Measurements from ENCODE around the gene SEC14L5. TPM values are rescaled to one million over a fixed set of nuclear protein-coding genes. Genes with fewer than 3 reads are reported as not detected.

SEC14L5 gene
- total RNA-seq, 4 donors from 2014 or later: 0.83 to 1.8 (median 1.1) TPM

DNA sequence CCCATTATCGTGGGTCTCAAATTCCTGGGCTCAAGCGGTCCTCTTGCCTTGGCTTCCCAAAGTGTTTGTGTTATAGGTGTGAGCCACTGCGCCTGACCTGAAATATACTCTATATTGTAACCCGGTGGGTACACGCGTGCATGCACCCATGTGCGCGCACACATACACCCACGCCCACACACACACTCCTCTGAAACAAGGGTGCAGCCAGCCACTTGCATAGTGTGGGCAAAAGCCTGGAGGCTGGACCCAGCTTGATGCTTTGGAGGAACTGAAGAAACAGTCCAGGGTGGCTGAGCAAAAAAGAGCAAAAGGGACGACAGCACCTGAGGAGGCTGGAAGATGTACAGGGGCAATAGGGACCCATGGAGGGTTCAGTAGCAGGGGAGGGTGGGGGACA is 45.7 kb downstream of the SEC14L5 start:
- 90% methylated on average over 10 of the region's 10 CpGs for WGBS
- H3K4me1 ChIP-seq: no peaks in the 10 kb centered on the region
- H3K27me3 ChIP-seq: peaks cover 0 to 12% (median 0%) of the 10 kb centered on the region in 4 donors
- H3K4me3 ChIP-seq: no peak overlapping the region
- DNase-seq (ENCODE audit: extremely low spot score): no peak
- intact Hi-C loops (cut with DNase I): no loop called here
- H3K27ac ChIP-seq (replicated peaks in 1 of 4): no peak overlapping the region
- no peaks in the 10 kb centered on the region for H3K9me3 ChIP-seq
- TF ChIP-seq, protein P1, sequence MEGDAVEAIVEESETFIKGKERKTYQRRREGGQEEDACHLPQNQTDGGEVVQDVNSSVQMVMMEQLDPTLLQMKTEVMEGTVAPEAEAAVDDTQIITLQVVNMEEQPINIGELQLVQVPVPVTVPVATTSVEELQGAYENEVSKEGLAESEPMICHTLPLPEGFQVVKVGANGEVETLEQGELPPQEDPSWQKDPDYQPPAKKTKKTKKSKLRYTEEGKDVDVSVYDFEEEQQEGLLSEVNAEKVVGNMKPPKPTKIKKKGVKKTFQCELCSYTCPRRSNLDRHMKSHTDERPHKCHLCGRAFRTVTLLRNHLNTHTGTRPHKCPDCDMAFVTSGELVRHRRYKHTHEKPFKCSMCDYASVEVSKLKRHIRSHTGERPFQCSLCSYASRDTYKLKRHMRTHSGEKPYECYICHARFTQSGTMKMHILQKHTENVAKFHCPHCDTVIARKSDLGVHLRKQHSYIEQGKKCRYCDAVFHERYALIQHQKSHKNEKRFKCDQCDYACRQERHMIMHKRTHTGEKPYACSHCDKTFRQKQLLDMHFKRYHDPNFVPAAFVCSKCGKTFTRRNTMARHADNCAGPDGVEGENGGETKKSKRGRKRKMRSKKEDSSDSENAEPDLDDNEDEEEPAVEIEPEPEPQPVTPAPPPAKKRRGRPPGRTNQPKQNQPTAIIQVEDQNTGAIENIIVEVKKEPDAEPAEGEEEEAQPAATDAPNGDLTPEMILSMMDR (IDR thresholded peaks at IDR 0.05): no peak
- TF ChIP-seq EP300 (IDR thresholded peaks at IDR 0.05) (no peak), POLR2A (IDR thresholded peaks at IDR 0.05; ENCODE audit: low read depth) (no peak), POLR2AphosphoS5 (IDR thresholded peaks at IDR 0.05) (no peak)
- peaks cover 0 to 5% (median 0%) of the 10 kb centered on the region in 4 donors for H3K36me3 ChIP-seq

DNA sequence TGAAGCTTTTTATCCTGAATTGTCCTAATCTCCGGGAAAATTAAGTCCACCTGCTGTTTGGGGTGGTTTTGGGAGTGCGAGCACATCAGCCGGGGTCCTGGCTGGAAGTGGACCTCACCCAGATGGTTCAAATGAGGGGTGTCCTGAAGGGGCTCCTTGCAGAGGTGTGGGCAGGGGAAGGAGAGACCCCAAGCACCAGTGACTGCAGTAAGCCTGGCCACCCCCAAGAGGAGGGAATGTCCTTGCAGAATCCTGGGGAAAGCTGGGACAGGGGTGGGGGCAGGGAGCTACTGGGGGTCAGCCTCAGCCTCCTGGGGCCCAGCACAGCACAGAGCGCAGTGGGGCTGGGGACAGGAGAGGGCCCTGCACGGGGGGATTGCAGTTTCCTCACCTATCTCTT is 46.2 kb downstream of the SEC14L5 start:
- Histone ChIP-seq H3K27me3 (peaks cover 0 to 12% (median 0%) of the 10 kb centered on the region in 4 donors), H3K4me1 (no peaks in the 10 kb centered on the region), H3K36me3 (peaks cover 0 to 9% (median 0%) of the 10 kb centered on the region in 4 donors), H3K4me3 (no peak overlapping the region), H3K27ac (replicated peaks in 1 of 4) (no peak overlapping the region), H3K9me3 (no peaks in the 10 kb centered on the region)
- intact Hi-C loops (cut with DNase I): no loop called here
- TF ChIP-seq, protein P1 (IDR thresholded peaks at IDR 0.05): no peak
- TF ChIP-seq POLR2A (IDR thresholded peaks at IDR 0.05; ENCODE audit: low read depth) (no peak), POLR2AphosphoS5 (IDR thresholded peaks at IDR 0.05) (no peak), EP300 (IDR thresholded peaks at IDR 0.05) (no peak)
- DNase-seq (ENCODE audit: extremely low spot score): no peak
- 59% methylated on average over 5 of the region's 5 CpGs for WGBS

DNA sequence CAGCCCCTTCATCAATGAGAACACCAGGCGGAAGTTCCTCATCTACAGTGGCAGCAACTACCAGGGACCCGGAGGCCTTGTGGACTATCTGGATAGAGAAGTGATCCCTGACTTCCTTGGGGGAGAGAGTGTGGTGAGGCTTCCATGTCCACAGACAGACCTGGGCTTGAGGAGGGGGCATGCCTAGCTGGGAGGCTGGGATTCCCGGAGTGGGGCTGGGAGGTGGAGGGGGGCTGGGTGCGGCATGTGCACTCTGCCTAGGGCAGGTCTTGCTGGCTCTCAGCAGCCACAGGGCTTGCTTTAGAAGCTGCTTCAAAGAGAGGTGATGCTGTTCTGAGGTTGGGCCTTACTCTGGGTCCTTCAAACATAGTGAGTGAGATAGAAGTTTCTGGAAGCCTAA is 47.8 kb downstream of the SEC14L5 start:
- H3K4me3 ChIP-seq: no peak overlapping the region
- no peak for DNase-seq (ENCODE audit: extremely low spot score)
- intact Hi-C loops (cut with DNase I): no loop called here

DNA sequence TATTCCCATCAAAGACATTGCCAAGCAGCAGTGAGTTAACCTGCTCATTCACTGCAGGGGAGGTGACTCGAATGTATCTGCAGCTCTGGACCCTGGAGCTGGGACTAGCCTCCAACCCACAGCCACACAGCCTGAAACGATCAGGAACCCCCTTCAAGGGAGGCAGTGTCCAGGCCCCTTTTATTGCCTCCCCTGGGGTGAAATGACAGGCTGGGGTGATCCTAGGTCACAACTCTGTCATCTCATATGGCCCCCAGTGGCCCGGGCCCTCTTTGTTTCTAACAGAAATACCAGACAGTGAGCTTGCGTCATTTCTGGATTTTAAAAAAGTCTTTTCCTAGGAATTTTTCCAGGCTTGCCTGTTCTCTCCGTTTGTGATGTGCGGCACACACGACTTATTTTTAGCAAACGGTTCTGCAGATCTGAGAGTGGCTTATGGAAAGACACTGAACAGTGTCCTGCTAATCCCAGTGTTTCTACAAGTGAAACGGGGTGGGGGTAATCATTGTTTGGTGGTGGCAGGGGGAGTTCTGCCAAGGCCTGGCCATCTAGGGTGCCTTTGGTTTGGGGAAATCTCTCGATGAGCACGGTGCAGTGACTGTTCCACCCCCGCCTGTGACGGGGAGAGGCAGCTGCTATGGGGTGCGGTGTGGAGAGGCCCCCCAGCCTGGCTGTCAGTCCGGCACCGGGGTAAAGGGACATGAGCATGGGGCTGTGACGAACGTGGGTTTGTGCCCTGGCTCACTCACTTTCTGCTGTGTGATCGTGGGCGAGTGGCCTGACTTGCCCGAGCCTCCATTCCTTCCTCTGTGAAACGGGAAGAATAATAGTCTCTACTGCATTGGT is 48.4 kb downstream of the SEC14L5 start:
- H3K27ac ChIP-seq (replicated peaks in 1 of 4): no peak overlapping the region
- H3K4me1 ChIP-seq: no peaks in the 10 kb centered on the region
- H3K36me3 ChIP-seq: peaks cover 0 to 9% (median 0%) of the 10 kb centered on the region in 4 donors
- TF ChIP-seq POLR2A (IDR thresholded peaks at IDR 0.05; ENCODE audit: low read depth): no peak
- no peak for TF ChIP-seq POLR2AphosphoS5 (IDR thresholded peaks at IDR 0.05)
- TF ChIP-seq, protein P1 (IDR thresholded peaks at IDR 0.05): no peak
- no peak for TF ChIP-seq EP300 (IDR thresholded peaks at IDR 0.05)
- no peak for DNase-seq (ENCODE audit: extremely low spot score)
- H3K9me3 ChIP-seq: no peaks in the 10 kb centered on the region
- H3K27me3 ChIP-seq: peaks cover 0 to 22% (median 0%) of the 10 kb centered on the region in 4 donors
- intact Hi-C loops (cut with DNase I): no loop called here
- WGBS: 74% methylated on average over 22 of the region's 22 CpGs
- H3K4me3 ChIP-seq: no peak overlapping the region

More for the DNA sequence above, 47.8 kb downstream of the SEC14L5 start:
- H3K36me3 ChIP-seq: peaks cover 0 to 9% (median 0%) of the 10 kb centered on the region in 4 donors
- WGBS: 76% methylated on average over 4 of the region's 4 CpGs
- TF ChIP-seq, protein P1 (IDR thresholded peaks at IDR 0.05): no peak
- TF ChIP-seq EP300 (IDR thresholded peaks at IDR 0.05): no peak
- TF ChIP-seq POLR2A (IDR thresholded peaks at IDR 0.05; ENCODE audit: low read depth): no peak
- TF ChIP-seq POLR2AphosphoS5 (IDR thresholded peaks at IDR 0.05): no peak
- H3K27ac ChIP-seq (replicated peaks in 1 of 4): no peak overlapping the region
- no peaks in the 10 kb centered on the region for H3K4me1 ChIP-seq
- H3K9me3 ChIP-seq: no peaks in the 10 kb centered on the region
- peaks cover 0 to 15% (median 0%) of the 10 kb centered on the region in 4 donors for H3K27me3 ChIP-seq

Data from esophagus muscularis mucosa (tissue), 4 donors.